ENCODE data around the gene LRRC28.

The LRRC28 gene

GRCh38 chr15:99264125-99264524 lies 12.8 kb downstream of the LRRC28 start:
- DNase-seq: no peak
- TF ChIP-seq CTCF (IDR thresholded peaks at IDR 0.05; ENCODE audit: low read depth, low read length): no peak
- H3K27ac ChIP-seq: no peak overlapping the region
- no peaks in the 10 kb centered on the region for H3K9me3 ChIP-seq (ENCODE audit: severe bottlenecking)
- H3K36me3 ChIP-seq: no peaks in the 10 kb centered on the region
- H3K27me3 ChIP-seq (ENCODE audit: insufficient read depth, low read depth, severe bottlenecking): no peaks in the 10 kb centered on the region
- no peak overlapping the region for H3K4me3 ChIP-seq (ENCODE audit: low read depth, low read length)

- no peak for DNase-seq
- Histone ChIP-seq H3K27me3 (ENCODE audit: insufficient read depth, low read depth, severe bottlenecking) (no peaks in the 10 kb centered on the region), H3K27ac (no peak overlapping the region), H3K4me3 (ENCODE audit: low read depth, low read length) (no peak overlapping the region), H3K9me3 (ENCODE audit: severe bottlenecking) (no peaks in the 10 kb centered on the region), H3K36me3 (no peaks in the 10 kb centered on the region)
- TF ChIP-seq CTCF (IDR thresholded peaks at IDR 0.05; ENCODE audit: low read depth, low read length): no peak
These were observed 14.3 kb downstream of the LRRC28 start for GRCh38 chr15:99265541-99266070.

- Histone ChIP-seq H3K27me3 (ENCODE audit: insufficient read depth, low read depth, severe bottlenecking) (no peaks in the 10 kb centered on the region), H3K27ac (no peak overlapping the region), H3K4me3 (ENCODE audit: low read depth, low read length) (no peak overlapping the region), H3K36me3 (no peaks in the 10 kb centered on the region), H3K9me3 (ENCODE audit: severe bottlenecking) (no peaks in the 10 kb centered on the region)
- DNase-seq: no peak
- TF ChIP-seq CTCF (IDR thresholded peaks at IDR 0.05; ENCODE audit: low read depth, low read length): no peak
These were observed 16.7 kb downstream of the LRRC28 start for GRCh38 chr15:99267957-99268356.

- no peaks in the 10 kb centered on the region for H3K36me3 ChIP-seq
- TF ChIP-seq CTCF (IDR thresholded peaks at IDR 0.05; ENCODE audit: low read depth, low read length): no peak
- H3K4me3 ChIP-seq (ENCODE audit: low read depth, low read length): no peak overlapping the region
- DNase-seq: no peak
- H3K27me3 ChIP-seq (ENCODE audit: insufficient read depth, low read depth, severe bottlenecking): no peaks in the 10 kb centered on the region
- H3K9me3 ChIP-seq (ENCODE audit: severe bottlenecking): no peaks in the 10 kb centered on the region
- no peak overlapping the region for H3K27ac ChIP-seq
These were observed 17.1 kb downstream of the LRRC28 start for GRCh38 chr15:99268431-99268830.

GRCh38 chr15:99273801-99274200 lies 22.5 kb downstream of the LRRC28 start:
- no peak overlapping the region for H3K4me3 ChIP-seq (ENCODE audit: low read depth, low read length)
- H3K9me3 ChIP-seq (ENCODE audit: severe bottlenecking): no peaks in the 10 kb centered on the region
- H3K27ac ChIP-seq: no peak overlapping the region

More at GRCh38 chr15:99273801-99274200, 22.5 kb downstream of the LRRC28 start:
- Histone ChIP-seq H3K36me3 (no peaks in the 10 kb centered on the region), H3K27me3 (ENCODE audit: insufficient read depth, low read depth, severe bottlenecking) (no peaks in the 10 kb centered on the region)
- no peak for TF ChIP-seq CTCF (IDR thresholded peaks at IDR 0.05; ENCODE audit: low read depth, low read length)
- DNase-seq: no peak

Data from WERI-Rb-1 (cell line).